ENCODE measurements around the gene ARMC3.

GRCh38 chr10:22899775-22900174 is 28.1 kb upstream of the ARMC3 start:
- TF ChIP-seq POLR2AphosphoS5 (IDR thresholded peaks at IDR 0.05) (no peak), POLR2A (IDR thresholded peaks at IDR 0.05) (no peak), EP300 (IDR thresholded peaks at IDR 0.05) (no peak), CTCF (IDR thresholded peaks at IDR 0.05) (no peak)

Data from suprapubic skin (tissue), 4 donors.